ENCODE data around the gene CREB3L2. TPM values are rescaled to one million over a fixed set of nuclear protein-coding genes. Genes with fewer than 3 reads are reported as not detected.

Gene CREB3L2
- total RNA-seq, 1 donor from 2014 or later: 8.4 TPM

DNA sequence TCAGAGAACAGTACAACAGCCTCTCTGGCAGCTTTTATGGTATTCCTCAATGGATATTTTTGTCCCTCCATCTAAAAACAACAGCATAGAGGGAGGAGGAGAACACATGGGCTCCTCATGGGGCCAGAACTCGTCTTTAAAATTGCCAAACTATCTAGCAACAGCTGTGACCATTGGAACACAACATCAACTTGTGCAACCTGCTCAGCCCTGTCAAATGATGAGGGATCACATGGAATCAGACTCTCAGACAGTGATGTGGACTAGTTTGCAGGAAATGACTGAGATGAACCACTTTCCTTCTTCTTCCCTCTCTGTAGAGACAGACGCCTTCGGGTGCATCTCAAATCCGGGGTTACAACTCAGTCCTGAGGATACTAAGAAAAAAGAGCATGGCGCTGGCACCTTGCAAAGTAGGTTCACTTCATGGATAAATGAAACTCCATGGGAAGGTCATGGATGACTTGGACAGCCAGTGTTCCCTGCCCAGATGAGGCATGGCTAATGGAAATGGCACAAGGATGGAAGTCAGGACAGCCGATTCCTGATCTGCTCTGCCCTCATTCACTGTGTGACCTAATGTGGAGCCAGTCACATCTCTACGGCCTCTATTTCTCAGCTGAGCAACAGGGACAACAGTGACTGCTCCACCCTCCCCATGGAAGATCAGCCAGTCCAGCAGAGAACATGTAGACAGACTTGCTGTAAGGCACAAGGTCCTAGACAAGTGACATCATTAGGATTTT lies 130.5 kb downstream of the CREB3L2 start:
- TF ChIP-seq, protein P1, sequence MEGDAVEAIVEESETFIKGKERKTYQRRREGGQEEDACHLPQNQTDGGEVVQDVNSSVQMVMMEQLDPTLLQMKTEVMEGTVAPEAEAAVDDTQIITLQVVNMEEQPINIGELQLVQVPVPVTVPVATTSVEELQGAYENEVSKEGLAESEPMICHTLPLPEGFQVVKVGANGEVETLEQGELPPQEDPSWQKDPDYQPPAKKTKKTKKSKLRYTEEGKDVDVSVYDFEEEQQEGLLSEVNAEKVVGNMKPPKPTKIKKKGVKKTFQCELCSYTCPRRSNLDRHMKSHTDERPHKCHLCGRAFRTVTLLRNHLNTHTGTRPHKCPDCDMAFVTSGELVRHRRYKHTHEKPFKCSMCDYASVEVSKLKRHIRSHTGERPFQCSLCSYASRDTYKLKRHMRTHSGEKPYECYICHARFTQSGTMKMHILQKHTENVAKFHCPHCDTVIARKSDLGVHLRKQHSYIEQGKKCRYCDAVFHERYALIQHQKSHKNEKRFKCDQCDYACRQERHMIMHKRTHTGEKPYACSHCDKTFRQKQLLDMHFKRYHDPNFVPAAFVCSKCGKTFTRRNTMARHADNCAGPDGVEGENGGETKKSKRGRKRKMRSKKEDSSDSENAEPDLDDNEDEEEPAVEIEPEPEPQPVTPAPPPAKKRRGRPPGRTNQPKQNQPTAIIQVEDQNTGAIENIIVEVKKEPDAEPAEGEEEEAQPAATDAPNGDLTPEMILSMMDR (IDR thresholded peaks at IDR 0.05; ENCODE audit: insufficient read depth, low read length, severe bottlenecking): no peak
- DNase-seq (ENCODE audit: low read depth): no peak
- Histone ChIP-seq H3K36me3 (ENCODE audit: control insufficient read depth, insufficient read depth, low read length) (peaks cover 4% of the 10 kb centered on the region), H3K27me3 (ENCODE audit: control insufficient read depth, insufficient read depth, low read length) (no peaks in the 10 kb centered on the region), H3K4me3 (ENCODE audit: low read depth, low read length) (no peak overlapping the region)
- no peak for FAIRE-seq

DNA sequence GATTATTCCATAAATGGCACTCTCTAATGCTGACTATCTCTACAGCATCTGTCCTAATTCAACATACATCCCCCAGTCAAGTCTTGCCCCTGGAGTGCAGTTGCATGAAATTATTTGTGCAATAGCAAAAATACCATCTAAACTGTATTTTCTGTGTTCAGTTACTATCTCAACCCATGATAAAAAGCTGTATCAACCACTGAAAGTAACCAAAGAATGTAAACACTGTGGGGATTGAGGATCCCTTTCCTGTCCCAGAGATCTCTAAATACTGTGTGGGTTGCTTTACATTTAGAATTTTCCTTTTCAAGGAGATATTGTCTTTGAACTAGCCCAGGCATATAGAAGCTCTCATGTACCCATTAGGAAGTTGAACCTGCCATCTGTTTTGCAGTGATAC lies 131.2 kb downstream of the CREB3L2 start:
- Histone ChIP-seq H3K4me3 (ENCODE audit: low read depth, low read length) (no peak overlapping the region), H3K36me3 (ENCODE audit: control insufficient read depth, insufficient read depth, low read length) (peaks cover 4% of the 10 kb centered on the region), H3K27me3 (ENCODE audit: control insufficient read depth, insufficient read depth, low read length) (no peaks in the 10 kb centered on the region)
- FAIRE-seq (no peak), DNase-seq (ENCODE audit: low read depth) (no peak)
- TF ChIP-seq, protein P1 (IDR thresholded peaks at IDR 0.05; ENCODE audit: insufficient read depth, low read length, severe bottlenecking): no peak

DNA sequence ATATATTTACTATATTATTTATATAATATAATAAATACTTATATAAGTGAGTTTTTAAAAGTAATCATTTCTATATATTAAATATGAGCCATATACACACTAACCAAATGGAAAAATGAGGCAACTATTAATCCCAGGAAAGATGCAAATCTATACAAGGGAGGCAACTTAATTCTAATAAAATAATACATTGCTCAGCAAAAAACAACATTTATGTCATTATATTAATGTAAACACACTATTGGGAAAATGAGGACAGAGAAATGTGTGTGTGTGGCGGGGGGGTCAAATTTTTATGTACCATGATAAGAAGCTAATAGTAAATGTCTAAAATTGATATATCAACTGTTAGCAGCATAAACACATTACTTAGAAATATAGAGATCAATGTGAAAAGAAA lies 131.8 kb downstream of the CREB3L2 start:
- FAIRE-seq (no peak), DNase-seq (ENCODE audit: low read depth) (no peak)
- Histone ChIP-seq H3K36me3 (ENCODE audit: control insufficient read depth, insufficient read depth, low read length) (peaks cover 4% of the 10 kb centered on the region), H3K4me3 (ENCODE audit: low read depth, low read length) (no peak overlapping the region), H3K27me3 (ENCODE audit: control insufficient read depth, insufficient read depth, low read length) (no peaks in the 10 kb centered on the region)
- TF ChIP-seq, protein P1 (IDR thresholded peaks at IDR 0.05; ENCODE audit: insufficient read depth, low read length, severe bottlenecking): no peak

DNA sequence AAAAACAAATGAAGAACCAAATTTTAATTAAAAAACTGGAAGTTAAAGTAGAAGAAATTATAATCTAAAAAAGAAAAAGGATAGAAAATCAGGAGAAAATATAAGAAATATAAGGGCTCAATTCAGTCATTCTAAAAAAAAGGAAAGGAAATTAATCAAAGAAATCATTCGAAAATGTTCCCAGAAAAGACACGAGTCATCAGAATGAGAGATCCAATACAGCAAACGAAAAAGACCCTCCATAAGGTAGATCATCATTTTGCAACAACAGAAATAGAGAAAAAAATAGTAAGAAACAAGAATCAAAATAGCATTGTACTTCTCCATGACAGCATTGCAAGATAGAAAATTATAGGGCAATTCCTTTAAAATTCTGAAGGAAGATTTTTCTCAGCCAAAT lies 132.6 kb downstream of the CREB3L2 start:
- no peaks in the 10 kb centered on the region for H3K27me3 ChIP-seq (ENCODE audit: control insufficient read depth, insufficient read depth, low read length)
- H3K36me3 ChIP-seq (ENCODE audit: control insufficient read depth, insufficient read depth, low read length): peaks cover 4% of the 10 kb centered on the region
- TF ChIP-seq, protein P1 (IDR thresholded peaks at IDR 0.05; ENCODE audit: insufficient read depth, low read length, severe bottlenecking): no peak
- no peak for DNase-seq (ENCODE audit: low read depth)
- no peak for FAIRE-seq
- H3K4me3 ChIP-seq (ENCODE audit: low read depth, low read length): no peak overlapping the region

DNA sequence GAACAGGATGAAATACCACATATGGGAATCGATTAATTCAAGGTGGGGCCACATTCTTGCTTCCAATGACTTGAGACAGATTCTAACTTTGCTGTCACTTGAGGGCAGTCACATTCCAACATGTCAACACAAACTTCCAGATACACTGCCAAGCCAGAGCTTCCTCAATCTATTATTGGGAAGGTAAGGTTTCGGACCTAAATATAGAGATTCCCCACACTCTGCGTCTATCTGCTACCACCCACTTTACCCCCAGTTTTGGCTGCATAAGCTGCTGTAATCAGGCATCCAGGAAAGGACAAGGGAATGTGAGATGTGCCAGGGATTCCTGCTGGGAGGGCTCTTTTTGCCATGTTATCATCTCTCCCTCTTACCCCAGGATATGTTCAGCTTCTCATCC lies 134.6 kb downstream of the CREB3L2 start:
- FAIRE-seq: no peak
- H3K36me3 ChIP-seq (ENCODE audit: control insufficient read depth, insufficient read depth, low read length): peaks cover 4% of the 10 kb centered on the region
- TF ChIP-seq, protein P1 (IDR thresholded peaks at IDR 0.05; ENCODE audit: insufficient read depth, low read length, severe bottlenecking): no peak

DNA sequence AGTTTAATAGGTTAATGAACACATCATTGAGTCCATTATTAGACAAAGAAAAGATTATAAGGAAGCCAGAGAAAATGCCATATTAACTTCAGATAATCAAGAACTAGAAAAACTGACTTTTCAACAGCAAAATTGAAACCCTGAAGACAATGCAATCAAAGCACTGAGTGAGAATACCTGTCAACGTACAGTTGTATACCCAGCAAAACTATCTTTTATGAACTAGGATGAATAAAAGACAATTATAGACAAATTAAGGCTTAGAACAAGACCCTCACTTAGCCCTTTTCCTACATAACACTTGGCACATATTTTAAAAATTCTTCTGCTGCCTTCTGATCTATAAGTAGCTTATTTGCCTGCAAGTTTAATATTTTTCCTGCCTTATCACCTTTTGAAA lies 136.1 kb downstream of the CREB3L2 start:
- no peak for FAIRE-seq
- no peak for DNase-seq (ENCODE audit: low read depth)
- TF ChIP-seq, protein P1 (IDR thresholded peaks at IDR 0.05; ENCODE audit: insufficient read depth, low read length, severe bottlenecking): no peak
- H3K36me3 ChIP-seq (ENCODE audit: control insufficient read depth, insufficient read depth, low read length): peaks cover 2% of the 10 kb centered on the region
- no peak overlapping the region for H3K4me3 ChIP-seq (ENCODE audit: low read depth, low read length)
- H3K27me3 ChIP-seq (ENCODE audit: control insufficient read depth, insufficient read depth, low read length): no peaks in the 10 kb centered on the region

More for the DNA sequence above, 134.6 kb downstream of the CREB3L2 start:
- Histone ChIP-seq H3K4me3 (ENCODE audit: low read depth, low read length) (no peak overlapping the region), H3K27me3 (ENCODE audit: control insufficient read depth, insufficient read depth, low read length) (no peaks in the 10 kb centered on the region)
- no peak for DNase-seq (ENCODE audit: low read depth)

Data from bronchial epithelial cell (primary cell).